NCI-H345 (cell line): ENCODE results near the gene OPA3.
"Not testable (repeated sequence)": the region's sequence is repeated elsewhere in the genome, so short reads cannot be mapped to it uniquely, and the experiment has no call there.

ENCODE experiments used
- DNase-seq: peaks from one replicate; lab custom pipeline; 2025; lab: John Stamatoyannopoulos, UW

Gene OPA3

GRCh38 chr19:45522010-45522941 lies 62.3 kb downstream of the OPA3 start:
- DNase-seq = no peak

GRCh38 chr19:45518469-45518826 lies 66.2 kb downstream of the OPA3 start:
- DNase-seq = no peak

GRCh38 chr19:45517641-45518468 lies 66.7 kb downstream of the OPA3 start:
- no peak for DNase-seq

- DNase-seq = no peak
Observed at GRCh38 chr19:45517238-45517637, 67.4 kb downstream of the OPA3 start.

GRCh38 chr19:45515807-45516401 lies 68.7 kb downstream of the OPA3 start:
- DNase-seq = no peak

GRCh38 chr19:45515081-45515624 lies 69.4 kb downstream of the OPA3 start:
- DNase-seq = no peak

GRCh38 chr19:45514376-45515051 lies 70.1 kb downstream of the OPA3 start:
- DNase-seq = no peak

GRCh38 chr19:45512881-45513483 lies 71.6 kb downstream of the OPA3 start:
- DNase-seq = no peak

- DNase-seq = no peak
Observed at GRCh38 chr19:45511074-45511473, 73.5 kb downstream of the OPA3 start.

- DNase-seq = not testable (repeated sequence)
Observed at GRCh38 chr19:45510352-45510751, 74.2 kb downstream of the OPA3 start.

- DNase-seq = no peak
Observed at GRCh38 chr19:45509692-45510015, 74.9 kb downstream of the OPA3 start.

- no peak for DNase-seq
Observed at GRCh38 chr19:45508861-45509691, 75.5 kb downstream of the OPA3 start.

GRCh38 chr19:45508417-45508860 lies 76.2 kb downstream of the OPA3 start:
- DNase-seq = peak; percentile 60

- no peak for DNase-seq
Observed at GRCh38 chr19:45507872-45508416, 76.7 kb downstream of the OPA3 start.

- DNase-seq = peak; percentile 83
Observed at GRCh38 chr19:45506989-45507871, 77.4 kb downstream of the OPA3 start, which contains the start of gene VASP. Gene VASP (plus strand): TSS chr19:45507479. CDS start chr19:45507772, 293 bp downstream.

GRCh38 chr19:45506246-45506988 lies 78.2 kb downstream of the OPA3 start:
- DNase-seq = peak; percentile 89

- DNase-seq = no peak
Observed at GRCh38 chr19:45505996-45506245, 78.7 kb downstream of the OPA3 start.

GRCh38 chr19:45505151-45505995 lies 79.2 kb downstream of the OPA3 start:
- DNase-seq = no peak
